MV-4-11 (cell line): ENCODE results near the gene ADAM23.

Experiments used
- DNase-seq: peaks from one replicate; lab custom pipeline; 2025; lab: John Stamatoyannopoulos, UW

The ADAM23 gene

DNA sequence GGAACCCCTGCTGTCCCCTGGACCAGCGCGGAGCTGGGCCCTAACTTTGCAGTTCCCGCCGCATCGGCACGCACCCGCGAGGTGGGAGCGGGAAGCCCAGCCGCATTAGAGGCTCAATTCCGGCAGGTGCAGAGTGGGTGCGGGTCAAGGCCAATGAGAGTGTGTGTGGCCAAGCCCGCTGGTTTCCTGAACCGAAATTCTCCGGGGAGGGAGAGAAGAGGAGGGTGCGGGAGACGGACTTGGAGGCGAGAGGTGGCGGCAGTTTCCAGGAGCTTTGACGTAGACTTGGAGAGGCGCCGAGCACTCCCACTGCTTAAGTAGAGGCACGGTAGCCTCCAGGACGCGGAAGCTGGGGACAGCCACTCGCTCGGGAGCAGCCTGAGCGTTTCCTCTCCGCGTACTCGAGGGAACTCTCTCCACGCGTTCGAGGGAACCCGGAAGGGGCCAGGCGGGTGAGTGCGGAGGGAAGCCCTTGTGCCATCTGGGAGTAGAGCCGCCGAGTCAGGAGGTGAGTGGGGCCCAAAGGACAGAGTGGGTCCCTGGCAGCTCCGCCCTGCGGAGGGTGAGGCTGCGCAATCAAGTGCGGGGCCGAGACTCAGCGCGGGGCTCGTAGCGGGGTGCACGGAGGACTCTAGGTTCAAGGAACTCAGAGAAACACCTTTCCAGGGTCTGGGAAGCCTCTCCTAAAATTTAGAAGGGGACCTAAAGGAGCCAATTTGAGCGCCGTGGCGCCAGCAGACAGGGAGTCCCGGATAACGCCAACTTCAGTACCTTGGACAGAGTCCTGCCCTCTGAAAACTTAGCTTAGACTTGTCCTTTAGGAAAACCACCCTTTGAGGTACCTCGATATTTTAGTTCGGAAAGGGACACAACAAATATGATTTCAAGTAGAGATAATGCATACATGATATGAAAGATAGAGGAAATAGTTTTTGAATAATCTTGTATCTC is 199.0 kb downstream of the ADAM23 start, which contains the start of gene FAM237A:
Gene FAM237A, plus strand, starts transcription at position 413 of the 951 bp plus-strand sequence. CDS start 1,750 bp downstream, outside the sequence.
- no peak for DNase-seq

DNA sequence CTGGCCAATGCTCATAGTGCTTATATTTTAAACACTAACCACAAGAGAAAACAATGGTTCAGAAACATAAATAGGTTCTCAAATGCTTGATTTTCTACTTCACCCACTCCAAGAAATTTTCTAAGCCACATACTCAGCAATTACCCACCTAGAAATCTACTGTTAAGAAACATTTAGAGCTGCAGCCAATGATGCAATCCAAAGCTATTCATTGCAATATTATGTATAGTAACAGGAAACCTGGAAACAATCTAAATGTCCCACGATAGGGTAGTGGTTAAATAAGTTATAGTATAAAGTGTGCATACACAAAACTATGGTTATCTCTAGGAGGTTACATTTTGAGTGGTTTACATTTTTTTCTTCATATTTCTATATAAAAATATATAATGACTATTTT is 204.7 kb downstream of the ADAM23 start:
- no peak for DNase-seq

DNA sequence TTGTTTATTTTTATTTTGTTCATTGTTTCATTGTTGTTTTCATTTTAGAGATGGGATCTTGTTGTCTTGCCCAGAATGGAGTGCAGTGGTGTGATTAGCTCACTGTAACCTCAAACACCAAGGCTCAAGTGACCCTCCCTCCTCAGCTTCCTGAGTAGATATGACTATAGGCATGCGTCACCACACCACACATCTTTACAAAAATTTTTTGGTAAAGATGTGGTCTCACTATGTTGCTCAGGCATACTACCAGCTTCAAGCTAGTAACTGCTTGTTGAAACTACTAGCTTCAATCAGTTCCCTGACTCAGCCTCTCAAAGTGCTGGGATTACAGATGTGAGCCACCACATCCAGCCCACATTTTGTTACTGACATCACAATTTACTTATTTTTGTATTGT is 213.8 kb downstream of the ADAM23 start:
- no peak for DNase-seq

DNA sequence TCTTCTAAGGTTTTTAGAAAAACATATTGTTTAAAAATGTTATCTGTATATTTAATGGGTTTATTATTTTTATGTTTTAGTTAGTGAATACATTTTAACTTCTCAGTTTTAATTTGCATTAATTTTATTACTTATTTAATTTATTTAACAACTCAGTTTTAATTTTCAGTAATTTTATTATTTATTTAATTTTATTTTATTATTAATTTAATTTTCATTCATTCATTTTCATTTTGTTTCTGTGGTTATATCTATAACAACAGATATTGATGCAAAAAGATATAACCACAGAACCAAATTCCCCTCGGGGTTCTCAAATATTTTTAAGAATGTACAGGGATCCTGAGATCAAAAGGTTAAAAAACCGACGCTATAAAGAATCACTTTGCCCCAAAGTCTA is 221.9 kb downstream of the ADAM23 start:
- no peak for DNase-seq
